Lung (tissue), 12 donors: ENCODE results near the gene SUMO2. TPM values are rescaled to one million over a fixed set of nuclear protein-coding genes. Genes with fewer than 3 reads are reported as not detected.
"Not testable (repeated sequence)": the region's sequence is repeated elsewhere in the genome, so short reads cannot be mapped to it uniquely, and the experiment has no call there.

Source experiments
- ATAC-seq: fragments of 200-7000 bp; cut with Tn5 transposase; one replicate; pipeline ENCODE4 v1.9.1; 2020; ENCODE audit warnings: moderate number of reproducible peaks; ENCODE audit not compliant: insufficient read depth, low FRiP score
- DNase-seq, 3 donors: peaks; one replicate each; pipeline ENCODE4 v3.0.0-alpha.2; 2013 to 2017
- H3K27ac ChIP-seq, 2 donors: one replicate each; pipeline ENCODE4 v1.5.1; 2013; ENCODE audit warnings: mild to moderate bottlenecking in 2 of 2, moderate library complexity in 2 of 2, control low read depth in 1 of 2, inconsistent platforms in 1 of 2, low read depth in 1 of 2, low read length in 1 of 2
- H3K27me3 ChIP-seq, 3 donors: one replicate each; pipeline ENCODE4 v1.5.1; 2013; ENCODE audit warnings: low read length in 2 of 3; ENCODE audit not compliant: control insufficient read depth in 3 of 3, insufficient read depth in 3 of 3
- H3K36me3 ChIP-seq, 4 donors: one replicate each; pipeline ENCODE4 v1.5.1; 2013; ENCODE audit warnings: low read length in 4 of 4, mild to moderate bottlenecking in 1 of 4, moderate library complexity in 1 of 4; ENCODE audit not compliant: control insufficient read depth in 4 of 4, insufficient read depth in 4 of 4
- H3K4me1 ChIP-seq, 5 donors: one replicate each; pipeline ENCODE4 v1.5.1; 2013; ENCODE audit warnings: low read length in 5 of 5, mild to moderate bottlenecking in 2 of 5, moderate library complexity in 1 of 5; ENCODE audit not compliant: control insufficient read depth in 5 of 5, insufficient read depth in 5 of 5
- H3K4me3 ChIP-seq: one replicate; pipeline ENCODE4 v1.5.1; 2013; ENCODE audit warnings: mild to moderate bottlenecking, control low read depth, moderate library complexity
- H3K9ac ChIP-seq, 2 donors: one replicate each; pipeline ENCODE4 v1.5.1; 2013; ENCODE audit warnings: low read length in 2 of 2, control low read depth in 1 of 2; ENCODE audit not compliant: insufficient read depth in 1 of 2
- H3K9me3 ChIP-seq, 4 donors: one replicate each; pipeline ENCODE4 v1.5.1; 2013; ENCODE audit warnings: low read length in 3 of 4, mild to moderate bottlenecking in 1 of 4, moderate library complexity in 1 of 4; ENCODE audit not compliant: control insufficient read depth in 4 of 4, insufficient read depth in 3 of 4
- WGBS, 2 donors: extraction: QIAGEN DNeasy Blood & Tissue Kit; methylation state at CpG; one replicate each; pipeline ENCODE4 v1.1.7; 2013; 5-methylcytosine and 5-hydroxymethylcytosine counted together
- polyA plus RNA-seq, 2 donors: library from polyadenylated mRNA; stranded (reverse); fragments of 200-250 nt; gene quantifications; one replicate each; pipeline ENCODE4 v1.2.1, GENCODE V29; 2013
- total RNA-seq, 2 donors: library from RNA; depleted of rRNA in 1 of 2; stranded (reverse); fragments of >200 nt in 1 of 2; gene quantifications; one replicate each; pipeline ENCODE4 v1.2.1, GENCODE V29; 2014 to 2021
- TF ChIP-seq, protein P1 (sequence below): IDR thresholded peaks from 2 replicates; pipeline ENCODE4 v1.5.1; 2012; ENCODE audit warnings: mild to moderate bottlenecking; ENCODE audit errors: control extremely low read depth, extremely low read depth
- donor health status: control.
- donor health status: control.
- donor health status: Bipolar disorder and iron deficiency.
- donor health status: healthy.
- donor health status: DM: yes; HTN: yes; CAD: no.

The SUMO2 gene
- total and polyA plus RNA-seq, 4 donors, result 53.6 to 242 (median 89.4) TPM

GRCh38 chr17:75128694-75129505 lies 53.9 kb downstream of the SUMO2 start:
- no peak overlapping the region for H3K9ac ChIP-seq
- DNase-seq, result no peak
- WGBS, 2 donors, result 91 to 92% methylated on average over 33 of the region's 33 CpGs
- no peak overlapping the region for H3K27ac ChIP-seq
- ATAC-seq, result no peak
- no peaks in the 10 kb centered on the region for H3K9me3 ChIP-seq
- no peak overlapping the region for H3K4me3 ChIP-seq
- no peaks in the 10 kb centered on the region for H3K27me3 ChIP-seq
- H3K36me3 ChIP-seq, result peaks cover 0 to 15% (median 7%) of the 10 kb centered on the region in 4 donors
- TF ChIP-seq, protein P1, sequence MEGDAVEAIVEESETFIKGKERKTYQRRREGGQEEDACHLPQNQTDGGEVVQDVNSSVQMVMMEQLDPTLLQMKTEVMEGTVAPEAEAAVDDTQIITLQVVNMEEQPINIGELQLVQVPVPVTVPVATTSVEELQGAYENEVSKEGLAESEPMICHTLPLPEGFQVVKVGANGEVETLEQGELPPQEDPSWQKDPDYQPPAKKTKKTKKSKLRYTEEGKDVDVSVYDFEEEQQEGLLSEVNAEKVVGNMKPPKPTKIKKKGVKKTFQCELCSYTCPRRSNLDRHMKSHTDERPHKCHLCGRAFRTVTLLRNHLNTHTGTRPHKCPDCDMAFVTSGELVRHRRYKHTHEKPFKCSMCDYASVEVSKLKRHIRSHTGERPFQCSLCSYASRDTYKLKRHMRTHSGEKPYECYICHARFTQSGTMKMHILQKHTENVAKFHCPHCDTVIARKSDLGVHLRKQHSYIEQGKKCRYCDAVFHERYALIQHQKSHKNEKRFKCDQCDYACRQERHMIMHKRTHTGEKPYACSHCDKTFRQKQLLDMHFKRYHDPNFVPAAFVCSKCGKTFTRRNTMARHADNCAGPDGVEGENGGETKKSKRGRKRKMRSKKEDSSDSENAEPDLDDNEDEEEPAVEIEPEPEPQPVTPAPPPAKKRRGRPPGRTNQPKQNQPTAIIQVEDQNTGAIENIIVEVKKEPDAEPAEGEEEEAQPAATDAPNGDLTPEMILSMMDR, result no peak
- H3K4me1 ChIP-seq, result peaks cover 0 to 20% (median 2%) of the 10 kb centered on the region in 5 donors

DNA sequence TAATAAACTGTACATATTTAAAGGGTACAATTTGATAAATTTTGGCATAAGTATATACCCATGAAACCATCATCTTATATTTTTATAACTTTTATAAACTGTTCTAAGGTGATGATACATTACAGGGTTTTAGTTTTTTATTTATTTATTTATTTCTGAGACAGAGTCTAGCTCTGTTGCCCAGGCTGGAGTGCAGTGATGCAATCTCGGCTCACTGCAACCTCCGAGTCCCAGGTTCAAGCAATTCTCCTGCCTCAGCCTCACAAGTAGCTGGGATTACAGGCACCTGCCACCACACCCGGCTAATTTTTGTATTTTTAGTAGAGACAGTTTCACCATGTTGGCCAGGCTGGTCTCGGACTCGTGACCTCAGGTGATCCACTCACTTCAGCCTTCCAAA lies 54.8 kb downstream of the SUMO2 start:
- not testable (repeated sequence) for DNase-seq, H3K9ac ChIP-seq, H3K27ac ChIP-seq, H3K9me3 ChIP-seq, H3K4me3 ChIP-seq, ATAC-seq, H3K27me3 ChIP-seq
- peaks cover 0 to 22% (median 2%) of the 10 kb centered on the region in 5 donors for H3K4me1 ChIP-seq
- WGBS, 2 donors, result 86 to 91% methylated on average over 5 of the region's 5 CpGs
- H3K36me3 ChIP-seq, result peaks cover 0 to 15% (median 7%) of the 10 kb centered on the region in 4 donors

DNA sequence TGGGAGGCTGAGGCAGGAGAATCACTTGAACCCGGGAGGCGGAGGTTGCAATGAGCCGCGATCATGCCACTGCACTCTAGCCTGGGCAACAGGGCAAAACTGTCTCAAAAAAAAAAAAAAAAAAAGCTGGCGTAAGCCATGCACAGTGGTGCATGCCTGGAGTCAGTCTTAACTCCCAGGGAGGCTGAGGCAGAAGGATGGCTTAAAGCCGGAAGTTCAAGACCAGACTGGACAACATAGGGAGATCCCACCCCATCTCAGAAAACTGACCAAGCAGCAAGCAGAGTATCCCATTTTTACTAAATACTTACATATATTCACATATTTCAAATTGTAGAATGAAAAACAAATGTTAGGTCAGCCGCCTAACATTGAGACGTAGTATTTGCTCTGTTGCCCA lies 55.8 kb downstream of the SUMO2 start:
- H3K4me1 ChIP-seq, result peaks cover 0 to 22% (median 2%) of the 10 kb centered on the region in 5 donors
- DNase-seq (no peak), ATAC-seq (no peak)
- no peaks in the 10 kb centered on the region for H3K9me3 ChIP-seq
- H3K9ac ChIP-seq, result no peak overlapping the region
- H3K27ac ChIP-seq, result no peak overlapping the region
- peaks cover 0 to 15% (median 7%) of the 10 kb centered on the region in 4 donors for H3K36me3 ChIP-seq
- TF ChIP-seq, protein P1, result no peak
- WGBS, 2 donors, result 85 to 93% methylated on average over 8 of the region's 8 CpGs
- no peak overlapping the region for H3K4me3 ChIP-seq
- no peaks in the 10 kb centered on the region for H3K27me3 ChIP-seq

- Histone ChIP-seq H3K36me3 (peaks cover 0 to 15% (median 9%) of the 10 kb centered on the region in 4 donors), H3K27me3 (no peaks in the 10 kb centered on the region), H3K9me3 (no peaks in the 10 kb centered on the region), H3K4me1 (peaks cover 0 to 22% (median 2%) of the 10 kb centered on the region in 5 donors), H3K4me3 (no peak overlapping the region), H3K9ac (no peak overlapping the region), H3K27ac (peak overlapping the region in 1 of 2 donors; percentile 34)
- 33 to 46% methylated on average over 3 of the region's 3 CpGs for WGBS, 2 donors
- ATAC-seq, result no peak
- DNase-seq, result no peak
- TF ChIP-seq, protein P1, result no peak
Observed at GRCh38 chr17:75125984-75126383, 56.8 kb downstream of the SUMO2 start.
